Rectal smooth muscle tissue (tissue), 1 donor: Measurements from ENCODE around the gene KIAA0232.
"Not testable (repeated sequence)": the region's sequence is repeated elsewhere in the genome, so short reads cannot be mapped to it uniquely, and the experiment has no call there.

Source experiments
- H3K27ac ChIP-seq: one replicate; pipeline ENCODE4 v1.7.0; 2013; ENCODE audit warnings: low read depth, low read length, inconsistent platforms
- H3K27me3 ChIP-seq: one replicate; pipeline ENCODE4 v1.7.0; 2013; ENCODE audit warnings: low read length; ENCODE audit not compliant: control insufficient read depth, insufficient read depth
- H3K36me3 ChIP-seq: one replicate; pipeline ENCODE4 v1.7.0; 2013; ENCODE audit warnings: low read length; ENCODE audit not compliant: control insufficient read depth, insufficient read depth
- H3K4me1 ChIP-seq: one replicate; pipeline ENCODE4 v1.7.0; 2013; ENCODE audit warnings: low read length; ENCODE audit not compliant: control insufficient read depth, insufficient read depth
- H3K4me3 ChIP-seq: one replicate; pipeline ENCODE4 v1.7.0; 2013; ENCODE audit warnings: low read length
- H3K9ac ChIP-seq: one replicate; pipeline ENCODE4 v1.7.0; 2013; ENCODE audit warnings: low read length

The KIAA0232 gene

DNA sequence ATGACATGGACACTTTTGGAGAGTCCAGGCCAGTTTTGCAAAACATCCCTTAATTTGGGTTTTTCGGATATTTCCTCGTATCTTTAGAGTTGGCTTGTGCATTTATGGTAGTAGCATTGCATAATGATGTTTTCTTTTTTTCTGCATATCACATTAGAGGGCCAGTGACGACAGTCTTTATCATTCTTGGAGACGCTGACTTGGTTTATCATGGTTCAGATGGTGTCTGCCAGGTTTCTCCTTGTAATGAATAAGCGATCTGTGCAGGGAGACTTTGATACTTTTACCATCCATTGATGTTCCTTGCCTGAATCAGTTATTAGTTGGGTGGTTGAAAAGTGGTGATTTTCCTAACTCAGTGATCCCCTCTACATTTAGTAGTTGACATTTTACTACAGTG lies 46.6 kb downstream of the KIAA0232 start:
- no peak overlapping the region for H3K9ac ChIP-seq
- no peaks in the 10 kb centered on the region for H3K27me3 ChIP-seq
- no peak overlapping the region for H3K4me3 ChIP-seq
- H3K4me1 ChIP-seq: no peaks in the 10 kb centered on the region
- no peak overlapping the region for H3K27ac ChIP-seq
- H3K36me3 ChIP-seq: peaks cover 11% of the 10 kb centered on the region

DNA sequence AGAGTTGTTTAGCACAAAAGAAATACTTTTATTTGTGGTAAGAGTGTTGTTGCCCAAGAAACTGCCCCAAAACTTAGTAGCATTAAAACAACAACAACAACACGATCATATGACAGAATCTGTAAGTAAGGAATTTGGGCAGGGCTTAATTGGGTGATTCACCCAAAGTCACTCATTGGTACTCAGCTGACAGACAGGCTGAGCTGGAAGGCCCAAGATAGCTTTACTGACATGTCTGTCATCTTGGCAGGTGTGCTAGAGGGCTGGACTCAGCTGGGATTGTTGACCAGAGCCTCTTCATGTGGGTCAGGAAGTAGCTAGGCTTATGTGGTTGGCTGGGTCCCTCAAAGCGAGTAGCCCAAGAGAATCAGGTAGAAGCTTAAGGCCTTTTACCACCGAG lies 52.3 kb downstream of the KIAA0232 start:
- Histone ChIP-seq H3K4me3 (no peak overlapping the region), H3K27me3 (no peaks in the 10 kb centered on the region), H3K9ac (no peak overlapping the region), H3K4me1 (peaks cover 4% of the 10 kb centered on the region), H3K27ac (no peak overlapping the region), H3K36me3 (peaks cover 5% of the 10 kb centered on the region)

GRCh38 chr4:6835616-6836015 lies 53.1 kb downstream of the KIAA0232 start:
- not testable (repeated sequence) for H3K27ac ChIP-seq, H3K36me3 ChIP-seq

GRCh38 chr4:6837106-6837505 lies 54.6 kb downstream of the KIAA0232 start:
- H3K27me3 ChIP-seq, H3K36me3 ChIP-seq, H3K9ac ChIP-seq, H3K27ac ChIP-seq, H3K4me1 ChIP-seq, H3K4me3 ChIP-seq: not testable (repeated sequence)

More at GRCh38 chr4:6835616-6836015, 53.1 kb downstream of the KIAA0232 start:
- not testable (repeated sequence) for H3K4me1 ChIP-seq, H3K27me3 ChIP-seq, H3K9ac ChIP-seq, H3K4me3 ChIP-seq

GRCh38 chr4:6839579-6839978 lies 57.1 kb downstream of the KIAA0232 start:
- Histone ChIP-seq H3K27me3 (no peaks in the 10 kb centered on the region), H3K9ac (no peak overlapping the region), H3K4me3 (no peak overlapping the region), H3K36me3 (peaks cover 4% of the 10 kb centered on the region), H3K4me1 (peaks cover 8% of the 10 kb centered on the region), H3K27ac (no peak overlapping the region)

DNA sequence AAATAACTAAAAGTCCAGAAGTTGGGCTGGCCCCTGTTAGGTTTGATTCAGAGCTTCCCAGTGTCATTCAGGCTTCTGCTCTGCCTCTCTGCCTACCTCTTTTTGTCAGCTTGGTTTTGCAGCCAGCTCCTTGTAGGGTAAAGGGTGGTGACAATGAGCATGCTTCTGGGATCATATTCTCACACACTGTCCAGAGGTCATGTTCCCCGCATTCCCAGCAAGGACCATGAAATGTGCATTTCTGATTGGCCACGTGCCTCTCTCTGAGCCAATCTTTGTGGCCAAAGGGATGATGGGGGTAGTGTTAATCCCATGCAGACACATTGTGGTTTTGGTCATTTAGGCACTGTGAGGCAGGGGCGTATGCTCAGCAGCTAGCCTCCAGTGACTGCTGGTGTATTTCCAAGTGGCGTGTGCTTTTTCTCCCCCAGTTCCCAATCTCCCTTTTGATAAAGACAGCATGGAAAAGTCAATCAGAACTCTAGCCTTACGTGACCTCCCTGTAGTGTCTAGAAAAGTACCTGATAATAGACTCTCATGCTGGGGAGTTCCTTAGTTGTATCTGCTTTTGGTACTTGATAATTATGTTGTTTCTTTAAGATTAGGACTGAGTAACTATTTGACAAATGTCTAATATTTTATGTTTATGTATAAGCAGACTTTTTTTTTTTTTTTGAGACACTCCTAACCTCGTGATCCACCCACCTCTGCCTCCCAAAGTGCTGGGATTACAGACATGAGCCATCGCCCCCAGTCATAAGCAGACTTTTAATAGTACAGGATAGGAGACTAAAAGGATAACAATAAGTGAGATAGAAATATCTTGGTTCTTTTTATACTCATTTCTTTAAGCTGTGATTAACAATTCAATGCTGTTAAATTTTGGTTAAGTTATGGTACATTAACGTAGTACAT lies 57.8 kb downstream of the KIAA0232 start:
- no peak overlapping the region for H3K9ac ChIP-seq
- H3K4me1 ChIP-seq: peaks cover 8% of the 10 kb centered on the region
- peaks cover 8% of the 10 kb centered on the region for H3K36me3 ChIP-seq
- no peak overlapping the region for H3K27ac ChIP-seq
- no peaks in the 10 kb centered on the region for H3K27me3 ChIP-seq
- H3K4me3 ChIP-seq: no peak overlapping the region

- Histone ChIP-seq H3K4me3 (no peak overlapping the region), H3K27ac (no peak overlapping the region), H3K9ac (no peak overlapping the region), H3K27me3 (no peaks in the 10 kb centered on the region), H3K4me1 (peaks cover 4% of the 10 kb centered on the region), H3K36me3 (peaks cover 10% of the 10 kb centered on the region)
Observed at GRCh38 chr4:6845027-6845426, 62.5 kb downstream of the KIAA0232 start.

DNA sequence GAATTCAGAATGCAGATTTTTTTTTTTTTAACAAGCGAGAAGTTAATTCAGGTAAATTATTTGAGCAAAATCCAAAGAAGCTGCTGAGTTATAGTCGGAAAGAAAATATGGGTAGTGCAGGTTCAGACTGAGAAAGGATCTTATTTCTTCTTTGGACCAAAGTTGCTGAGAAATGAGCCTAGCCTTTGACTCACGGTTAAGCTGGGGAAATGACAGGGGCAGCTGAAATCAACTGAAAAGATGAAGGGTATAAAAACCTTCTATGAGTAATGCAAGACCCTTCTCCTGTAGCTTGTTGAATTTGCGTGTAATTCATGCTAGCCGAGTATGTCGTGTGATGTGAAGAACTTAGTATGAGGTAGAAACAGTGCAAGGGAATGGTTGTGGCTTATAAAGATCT lies 63.0 kb downstream of the KIAA0232 start:
- Histone ChIP-seq H3K36me3 (peaks cover 10% of the 10 kb centered on the region), H3K9ac (no peak overlapping the region), H3K4me3 (no peak overlapping the region), H3K4me1 (peaks cover 2% of the 10 kb centered on the region), H3K27me3 (no peaks in the 10 kb centered on the region), H3K27ac (no peak overlapping the region)

- H3K4me3 ChIP-seq: no peak overlapping the region
- H3K4me1 ChIP-seq: no peaks in the 10 kb centered on the region
- no peak overlapping the region for H3K9ac ChIP-seq
- H3K27me3 ChIP-seq: no peaks in the 10 kb centered on the region
- H3K27ac ChIP-seq: no peak overlapping the region
- peaks cover 10% of the 10 kb centered on the region for H3K36me3 ChIP-seq
Observed at GRCh38 chr4:6847178-6847577, 64.7 kb downstream of the KIAA0232 start.

DNA sequence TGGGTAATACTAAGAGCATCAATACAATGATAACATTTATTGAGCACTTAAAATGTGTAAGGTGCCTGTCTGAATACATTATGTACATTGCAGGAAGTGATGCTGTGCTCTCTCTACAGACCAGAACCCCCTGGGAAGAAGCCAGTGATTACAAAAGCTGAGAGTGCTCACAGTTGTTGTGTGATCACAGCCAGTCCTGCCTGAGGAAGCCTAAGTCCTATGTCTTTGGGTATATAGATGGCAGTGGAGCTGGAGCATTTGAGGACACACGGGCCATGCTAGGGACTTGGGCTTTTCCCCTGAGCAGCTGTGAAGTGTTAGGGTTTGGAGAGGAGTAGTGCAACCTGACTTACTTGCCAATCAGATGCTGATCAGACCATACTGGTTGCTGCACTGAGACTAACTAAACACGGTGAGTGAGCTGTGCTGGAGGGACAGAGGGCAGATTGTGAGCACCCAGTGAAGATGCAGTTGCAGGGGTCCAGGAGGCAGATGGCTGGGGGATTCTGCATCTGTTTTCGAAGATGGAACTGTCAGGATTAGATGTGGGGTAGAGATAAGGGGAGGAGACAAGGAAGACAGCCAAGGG lies 66.3 kb downstream of the KIAA0232 start:
- Histone ChIP-seq H3K4me1 (no peaks in the 10 kb centered on the region), H3K9ac (no peak overlapping the region), H3K27me3 (no peaks in the 10 kb centered on the region), H3K4me3 (no peak overlapping the region), H3K36me3 (peaks cover 11% of the 10 kb centered on the region), H3K27ac (no peak overlapping the region)

DNA sequence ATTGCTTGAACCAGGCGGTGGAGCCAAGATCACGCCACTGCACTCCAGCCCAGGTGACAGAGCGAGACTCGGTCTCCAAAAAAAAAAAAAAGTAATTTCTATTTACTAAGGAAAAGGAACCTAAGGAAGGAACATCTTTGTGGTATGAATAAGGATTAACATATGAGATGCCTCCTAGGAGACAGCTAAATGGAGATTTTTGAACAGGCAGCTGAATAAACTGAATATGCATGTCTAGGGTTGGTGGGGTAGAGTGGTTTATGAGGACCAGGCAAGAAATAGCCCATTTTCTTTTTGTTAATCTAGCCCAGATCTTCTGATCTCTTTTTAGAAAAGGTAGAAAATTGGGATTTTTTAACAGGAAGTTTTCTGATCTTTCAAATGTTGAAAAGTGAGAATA lies 67.2 kb downstream of the KIAA0232 start:
- Histone ChIP-seq H3K36me3 (peaks cover 11% of the 10 kb centered on the region), H3K4me1 (no peaks in the 10 kb centered on the region), H3K27me3 (no peaks in the 10 kb centered on the region), H3K9ac (no peak overlapping the region), H3K27ac (no peak overlapping the region), H3K4me3 (no peak overlapping the region)

GRCh38 chr4:6851431-6851830 lies 68.9 kb downstream of the KIAA0232 start:
- no peak overlapping the region for H3K9ac ChIP-seq
- H3K27me3 ChIP-seq: no peaks in the 10 kb centered on the region
- H3K4me1 ChIP-seq: peaks cover under 1% of the 10 kb centered on the region
- no peak overlapping the region for H3K27ac ChIP-seq
- H3K36me3 ChIP-seq: peaks cover 7% of the 10 kb centered on the region
- H3K4me3 ChIP-seq: no peak overlapping the region

- Histone ChIP-seq H3K27ac (no peak overlapping the region), H3K27me3 (no peaks in the 10 kb centered on the region), H3K36me3 (peaks cover 7% of the 10 kb centered on the region), H3K4me3 (no peak overlapping the region), H3K4me1 (peaks cover 3% of the 10 kb centered on the region), H3K9ac (no peak overlapping the region)
Observed at GRCh38 chr4:6851962-6852361, 69.4 kb downstream of the KIAA0232 start.
